ENCODE measurements around the gene MT1M. TPM values are rescaled to one million over a fixed set of nuclear protein-coding genes. Genes with fewer than 3 reads are reported as not detected.
"Not testable (repeated sequence)": the region's sequence is repeated elsewhere in the genome, so short reads cannot be mapped to it uniquely, and the experiment has no call there.

Gene MT1M
- total RNA-seq, 1 donor from 2014 or later: not detected

GRCh38 chr16:56649820-56650219, 17.4 kb downstream of the MT1M start:
- no peak overlapping the region for H3K4me3 Mint-ChIP-seq
- peaks cover 43% of the 10 kb centered on the region for H3K27me3 Mint-ChIP-seq (ENCODE audit: insufficient read depth)
- intact Hi-C loops (cut with micrococcal nuclease): no loop called here
- peaks cover under 1% of the 10 kb centered on the region for H3K4me1 Mint-ChIP-seq (ENCODE audit: low read depth)
- no peak overlapping the region for H3K27ac Mint-ChIP-seq
- H3K36me3 Mint-ChIP-seq (ENCODE audit: low read depth): peaks cover 1% of the 10 kb centered on the region
- H3K9me3 Mint-ChIP-seq: no peaks in the 10 kb centered on the region
- DNase-seq (ENCODE audit: low spot score): no peak

DNA sequence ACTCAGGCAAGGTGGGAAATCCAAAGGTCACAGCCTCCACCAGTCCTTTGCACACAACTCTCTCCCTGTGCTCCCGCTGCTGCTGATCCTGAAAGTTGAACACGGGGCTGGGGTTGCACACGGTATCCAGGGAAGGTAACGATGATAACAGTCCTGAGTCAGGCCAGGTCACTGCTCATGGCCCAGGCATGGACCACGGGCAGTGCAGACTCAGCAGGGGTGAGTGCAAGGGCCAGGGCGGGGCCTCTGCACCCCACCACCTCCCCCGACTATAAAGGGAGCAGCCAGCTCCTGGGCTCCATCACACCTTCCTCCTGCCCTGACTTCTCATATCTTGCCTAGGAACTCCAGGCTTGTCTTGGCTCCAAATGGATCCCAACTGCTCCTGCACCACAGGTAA, 19.1 kb downstream of the MT1M start, which contains the start of gene MT1B:
Gene MT1B, plus strand, starts transcription at position 301 of the 400 bp plus-strand sequence. Its CDS starts 68 bp downstream, at position 369.
- no peaks in the 10 kb centered on the region for H3K9me3 Mint-ChIP-seq
- H3K4me3 Mint-ChIP-seq: no peak within 1 kb of the TSS
- no peak within 1 kb of the TSS for H3K27ac Mint-ChIP-seq
- H3K27me3 Mint-ChIP-seq (ENCODE audit: insufficient read depth): peaks cover 39% of the 10 kb centered on the region
- peaks cover 1% of the 10 kb centered on the region for H3K36me3 Mint-ChIP-seq (ENCODE audit: low read depth)
- no peak for DNase-seq (ENCODE audit: low spot score)
- intact Hi-C loops (cut with micrococcal nuclease): no loop called here
- H3K4me1 Mint-ChIP-seq (ENCODE audit: low read depth): peaks cover 4% of the 10 kb centered on the region

DNA sequence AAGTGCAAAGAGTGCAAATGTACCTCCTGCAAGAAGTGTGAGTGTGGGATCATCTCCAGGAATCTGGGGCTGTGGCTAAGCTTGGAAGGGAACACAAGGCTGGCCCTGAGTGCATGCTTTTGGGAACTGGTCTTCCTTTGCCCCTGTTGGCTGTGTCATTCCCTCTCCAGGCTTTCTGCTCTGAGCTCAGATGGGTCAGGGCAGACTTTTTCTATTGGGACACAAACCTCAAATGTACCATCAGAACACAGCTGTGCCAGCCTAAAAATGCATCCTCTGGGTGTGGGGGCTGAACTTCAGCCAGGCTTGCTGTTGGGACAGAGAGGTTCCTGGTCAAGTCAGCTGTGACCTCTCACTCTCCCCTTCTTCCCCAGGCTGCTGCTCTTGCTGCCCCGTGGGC, 20.1 kb downstream of the MT1M start:
- no peak for DNase-seq (ENCODE audit: low spot score)
- Mint-ChIP-seq H3K27me3 (ENCODE audit: insufficient read depth) (peaks cover 31% of the 10 kb centered on the region), H3K9me3 (no peaks in the 10 kb centered on the region), H3K4me1 (ENCODE audit: low read depth) (peaks cover 8% of the 10 kb centered on the region), H3K27ac (no peak overlapping the region), H3K4me3 (no peak overlapping the region), H3K36me3 (ENCODE audit: low read depth) (peaks cover 1% of the 10 kb centered on the region)
- intact Hi-C loops (cut with micrococcal nuclease): no loop called here

GRCh38 chr16:56653218-56653617, 20.8 kb downstream of the MT1M start:
- H3K27me3 Mint-ChIP-seq (ENCODE audit: insufficient read depth): peaks cover 31% of the 10 kb centered on the region
- peaks cover 14% of the 10 kb centered on the region for H3K4me1 Mint-ChIP-seq (ENCODE audit: low read depth)
- H3K9me3 Mint-ChIP-seq: no peaks in the 10 kb centered on the region
- peaks cover 1% of the 10 kb centered on the region for H3K36me3 Mint-ChIP-seq (ENCODE audit: low read depth)
- H3K27ac Mint-ChIP-seq: no peak overlapping the region
- intact Hi-C loops (cut with micrococcal nuclease): no loop called here
- no peak overlapping the region for H3K4me3 Mint-ChIP-seq
- DNase-seq (ENCODE audit: low spot score): no peak

DNA sequence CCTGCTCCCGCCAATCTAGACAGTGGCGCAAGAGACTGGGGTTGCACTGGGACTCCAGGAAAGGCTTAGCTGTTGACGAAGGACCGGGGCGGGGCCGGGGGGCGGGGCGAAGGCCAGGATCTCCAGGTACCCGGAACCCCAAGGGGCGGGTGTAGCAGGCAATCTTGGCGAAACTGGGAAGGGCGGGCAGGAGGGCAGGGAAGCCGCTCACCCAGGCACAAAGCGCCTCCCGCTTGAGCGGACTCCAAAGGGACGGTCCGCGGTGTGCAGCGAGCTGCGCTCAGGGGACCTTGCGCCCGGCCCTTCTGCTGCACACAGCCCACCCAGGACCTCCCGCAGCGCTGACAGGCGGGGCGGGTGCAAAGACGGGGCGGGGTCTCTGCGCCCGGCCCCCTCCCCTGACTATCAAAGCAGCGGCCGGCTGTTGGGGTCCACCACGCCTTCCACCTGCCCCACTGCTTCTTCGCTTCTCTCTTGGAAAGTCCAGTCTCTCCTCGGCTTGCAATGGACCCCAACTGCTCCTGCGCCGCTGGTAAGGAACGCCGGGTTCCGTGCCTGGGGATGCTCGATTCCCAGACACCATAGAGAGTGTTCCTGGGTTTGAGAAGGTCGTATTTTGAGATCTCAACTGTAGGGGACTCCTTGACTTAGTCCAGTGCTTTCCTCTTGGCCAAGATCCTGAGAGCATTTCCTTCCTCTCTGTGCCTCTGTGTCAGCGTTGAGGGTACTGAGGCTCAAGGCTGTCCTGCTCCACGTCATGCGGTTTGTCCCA, 25.3 kb downstream of the MT1M start, which contains the start of gene MT1F:
Gene MT1F, plus strand, starts transcription at position 405 of the 772 bp plus-strand sequence. Its CDS starts 100 bp downstream, at position 505.
- DNase-seq (ENCODE audit: low spot score): peak; percentile 38
- H3K4me3 Mint-ChIP-seq: peak within 1 kb of the TSS; percentile 98
- intact Hi-C loops (cut with micrococcal nuclease): loop anchor here (1.0 kb wide), 4 partner anchors 14 to 49 kb away; partner anchors contain the start of genes MT1E, MT1X and MT2A
- H3K27ac Mint-ChIP-seq: peak within 1 kb of the TSS; percentile 82
- H3K27me3 Mint-ChIP-seq (ENCODE audit: insufficient read depth): peaks cover 21% of the 10 kb centered on the region
- H3K4me1 Mint-ChIP-seq (ENCODE audit: low read depth): peaks cover 26% of the 10 kb centered on the region
- H3K36me3 Mint-ChIP-seq (ENCODE audit: low read depth): peaks cover 3% of the 10 kb centered on the region
- no peaks in the 10 kb centered on the region for H3K9me3 Mint-ChIP-seq

- Mint-ChIP-seq H3K4me1 (ENCODE audit: low read depth) (peaks cover 30% of the 10 kb centered on the region), H3K36me3 (ENCODE audit: low read depth) (peaks cover 5% of the 10 kb centered on the region), H3K27me3 (ENCODE audit: insufficient read depth) (peaks cover 19% of the 10 kb centered on the region), H3K4me3 (peak overlapping the region; percentile 98), H3K9me3 (no peaks in the 10 kb centered on the region), H3K27ac (peak overlapping the region; percentile 82)
- intact Hi-C loops (cut with micrococcal nuclease): no loop called here
- DNase-seq (ENCODE audit: low spot score): no peak
Measured at GRCh38 chr16:56658327-56658875, 25.9 kb downstream of the MT1M start.

- Mint-ChIP-seq H3K9me3 (no peaks in the 10 kb centered on the region), H3K4me1 (ENCODE audit: low read depth) (peaks cover 44% of the 10 kb centered on the region), H3K27me3 (ENCODE audit: insufficient read depth) (peaks cover 25% of the 10 kb centered on the region), H3K4me3 (peak overlapping the region; percentile 80), H3K36me3 (ENCODE audit: low read depth) (peaks cover 8% of the 10 kb centered on the region), H3K27ac (peak overlapping the region; percentile 47)
- intact Hi-C loops (cut with micrococcal nuclease): loop anchor here (2.0 kb wide), 1 partner anchor 20 kb away; no protein-coding TSS in a partner anchor
- DNase-seq (ENCODE audit: low spot score): no peak
Measured at GRCh38 chr16:56662357-56663354, 30.2 kb downstream of the MT1M start.

GRCh38 chr16:56664506-56664905, 32.0 kb downstream of the MT1M start:
- peaks cover 34% of the 10 kb centered on the region for H3K27me3 Mint-ChIP-seq (ENCODE audit: insufficient read depth)
- peaks cover 53% of the 10 kb centered on the region for H3K4me1 Mint-ChIP-seq (ENCODE audit: low read depth)

DNA sequence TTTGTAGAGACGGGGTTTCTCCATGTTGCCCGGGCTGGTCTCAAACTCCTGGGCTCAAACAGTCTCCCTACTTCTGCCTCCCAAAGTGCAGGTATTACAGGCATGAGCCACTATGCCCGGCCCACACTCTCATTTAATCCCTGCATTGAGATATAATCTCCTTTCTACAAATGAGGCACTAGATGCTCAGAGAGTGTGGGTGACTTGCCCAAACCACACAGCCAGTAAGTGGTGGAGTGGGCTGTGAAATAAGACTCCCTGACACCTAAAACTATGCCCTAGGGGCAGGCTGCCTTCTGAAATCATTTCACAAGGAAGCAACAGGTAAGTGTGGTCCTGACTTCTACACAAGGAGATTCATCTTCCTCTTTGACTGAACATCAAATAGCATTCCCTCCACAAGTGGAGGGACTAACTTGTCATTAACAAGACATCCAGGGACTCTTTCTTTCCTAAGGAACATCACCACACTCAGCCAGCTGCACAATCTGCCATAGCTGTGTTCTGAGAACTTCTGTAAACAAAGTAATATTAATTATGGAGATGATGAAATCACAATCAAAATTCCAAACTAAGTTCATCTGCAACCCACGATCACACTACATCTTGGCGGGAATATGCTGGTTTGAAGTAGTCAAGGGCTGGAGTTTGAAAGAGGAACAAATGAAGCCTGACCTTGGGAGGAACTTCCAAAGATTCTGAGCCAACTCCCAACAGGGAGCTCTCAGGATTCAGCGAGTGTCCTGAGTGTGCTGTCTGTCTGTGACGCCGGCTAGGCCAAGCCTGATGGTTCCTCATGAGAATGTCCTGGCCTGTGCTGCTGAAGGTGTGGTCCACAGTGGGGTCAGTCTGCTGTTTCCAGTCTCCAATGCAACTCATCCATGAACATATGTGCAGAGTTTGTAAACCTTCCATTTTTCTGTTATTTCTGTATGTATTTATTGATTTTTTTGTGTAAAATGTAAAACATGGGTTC, 33.1 kb downstream of the MT1M start:
- H3K27ac Mint-ChIP-seq; H3K9me3 Mint-ChIP-seq; intact Hi-C loops (cut with micrococcal nuclease); H3K4me3 Mint-ChIP-seq; DNase-seq (ENCODE audit: low spot score): not testable (repeated sequence)
- H3K4me1 Mint-ChIP-seq (ENCODE audit: low read depth): peaks cover 57% of the 10 kb centered on the region
- H3K27me3 Mint-ChIP-seq (ENCODE audit: insufficient read depth): peaks cover 36% of the 10 kb centered on the region
- H3K36me3 Mint-ChIP-seq (ENCODE audit: low read depth): peaks cover 10% of the 10 kb centered on the region

More at GRCh38 chr16:56664506-56664905, 32.0 kb downstream of the MT1M start:
- H3K9me3 Mint-ChIP-seq: no peaks in the 10 kb centered on the region
- H3K27ac Mint-ChIP-seq: no peak overlapping the region
- peaks cover 13% of the 10 kb centered on the region for H3K36me3 Mint-ChIP-seq (ENCODE audit: low read depth)
- no peak for DNase-seq (ENCODE audit: low spot score)
- no peak overlapping the region for H3K4me3 Mint-ChIP-seq
- intact Hi-C loops (cut with micrococcal nuclease): no loop called here

DNA sequence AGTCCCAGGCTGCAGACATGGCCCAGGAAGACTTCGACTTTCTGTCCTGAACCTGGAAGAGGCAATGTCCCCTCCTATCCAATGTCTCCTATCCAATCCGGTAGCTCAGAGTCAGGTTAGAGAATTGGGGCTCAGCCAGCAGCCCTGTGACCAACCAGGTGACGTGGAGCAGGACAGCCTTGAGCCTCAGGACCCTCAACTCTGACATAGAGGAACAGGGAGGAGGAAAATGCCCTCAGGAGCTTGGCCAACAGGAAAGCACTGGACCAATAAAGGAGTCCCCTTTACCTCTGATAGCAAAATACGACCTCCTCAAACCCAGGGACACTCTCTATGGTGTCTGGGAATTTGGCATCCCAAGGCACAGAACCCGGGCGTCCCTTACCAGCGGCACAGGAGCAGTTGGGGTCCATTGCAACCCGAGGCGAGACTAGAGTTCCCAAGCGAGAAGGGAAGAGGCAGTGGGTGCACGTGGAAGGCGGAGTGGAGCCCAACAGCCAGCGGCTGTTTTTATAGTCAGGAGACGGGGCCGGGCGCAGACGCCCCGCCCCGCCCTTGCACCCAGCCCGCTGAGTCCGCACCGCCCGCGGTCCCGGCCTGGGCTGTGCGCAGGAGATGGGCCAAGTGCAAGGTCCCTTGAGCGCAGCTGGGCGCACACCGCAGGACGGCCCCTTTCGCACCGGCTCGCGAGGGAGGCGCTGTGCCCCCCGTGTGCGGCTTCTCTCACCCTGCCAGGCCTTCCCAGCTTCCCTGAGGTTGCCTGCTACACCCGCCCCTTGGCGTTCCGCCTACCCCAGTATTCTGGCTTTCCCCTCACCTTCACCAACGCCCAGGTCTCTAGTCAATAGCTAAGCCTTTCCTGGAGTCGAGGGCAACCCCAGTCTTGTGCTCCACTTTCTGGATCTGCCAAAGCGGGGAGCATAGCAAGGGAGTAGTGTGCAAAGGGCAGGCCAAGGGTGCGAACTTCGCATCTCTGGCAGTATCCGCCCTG, 35.4 kb downstream of the MT1M start, which contains the start of gene MT1G:
Gene MT1G, minus strand, starts transcription at position 485 of the 991 bp plus-strand sequence. Its CDS starts 72 bp downstream, at position 413.
- H3K4me1 Mint-ChIP-seq (ENCODE audit: low read depth): peaks cover 55% of the 10 kb centered on the region
- intact Hi-C loops (cut with micrococcal nuclease): loop anchor here (2.0 kb wide), 1 partner anchor 15 kb away; the partner anchor contains the start of gene MT1X
- no peak within 1 kb of the TSS for H3K27ac Mint-ChIP-seq
- H3K36me3 Mint-ChIP-seq (ENCODE audit: low read depth): peaks cover 10% of the 10 kb centered on the region
- no peaks in the 10 kb centered on the region for H3K9me3 Mint-ChIP-seq
- peaks cover 58% of the 10 kb centered on the region for H3K27me3 Mint-ChIP-seq (ENCODE audit: insufficient read depth)
- H3K4me3 Mint-ChIP-seq: peak within 1 kb of the TSS; percentile 66
- DNase-seq (ENCODE audit: low spot score): peak; percentile 41

Data from activated T-helper 1 cell treated with anti-CD3 and anti-CD28 coated beads, Interleukin-12 subunit alpha, Interleukin-12 subunit beta, Interleukin-2, Interleukin-4 antibody, amounts not matched to agents 30 ng/mL and 10 ng/mL and 1 ng/mL, durations not matched to agents 14 hours and 24 hours and 36 hours (primary cell).